Measurements from ENCODE around the gene GFAP. TPM values are rescaled to one million over a fixed set of nuclear protein-coding genes. Genes with fewer than 3 reads are reported as not detected.

The GFAP gene
- total RNA-seq, 2 experiments from 2014 or later = not detected

DNA sequence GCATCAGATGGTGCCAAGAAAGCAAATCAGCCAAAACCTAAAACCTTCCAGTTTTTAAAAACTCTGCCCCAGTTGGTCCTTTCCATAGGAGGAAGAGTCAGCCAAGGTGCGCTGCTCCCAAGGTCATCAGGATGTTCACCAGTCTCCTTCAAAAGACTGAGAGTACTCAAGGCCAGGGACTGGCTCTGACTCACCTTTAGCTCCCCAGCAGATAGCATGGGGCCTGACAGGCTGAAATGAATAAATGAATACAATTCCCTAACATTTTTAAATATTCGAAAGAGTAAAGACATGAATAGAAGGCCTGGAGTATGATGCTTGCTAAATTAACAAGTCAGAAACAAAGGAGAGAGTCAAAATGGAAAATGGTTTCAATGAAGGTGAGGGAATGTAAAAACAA is 35.2 kb downstream of the GFAP start:
- Mint-ChIP-seq H3K4me1 (ENCODE audit: low read depth) (no peaks in the 10 kb centered on the region), H3K27me3 (no peaks in the 10 kb centered on the region), H3K27ac (no peak overlapping the region), H3K4me3 (no peak overlapping the region), H3K9me3 (no peaks in the 10 kb centered on the region), H3K36me3 (ENCODE audit: low read depth) (peaks cover 54% of the 10 kb centered on the region)
- ATAC-seq = no peak
- POLR2A ChIA-PET = interaction anchor here (1.4 kb wide), 1 partner anchor 11 kb away, joined by 5 read pairs; no protein-coding TSS in a partner anchor
- intact Hi-C loops (cut with micrococcal nuclease) = no loop called here
- CTCF ChIA-PET = interaction anchor here (1.1 to 5.0 kb wide), 5 partner anchors 9 to 106 kb away, joined by 3 to 35 read pairs (median 17); partner anchors contain the start of gene EFTUD2
- no peak for DNase-seq
- TF ChIP-seq, protein P1, sequence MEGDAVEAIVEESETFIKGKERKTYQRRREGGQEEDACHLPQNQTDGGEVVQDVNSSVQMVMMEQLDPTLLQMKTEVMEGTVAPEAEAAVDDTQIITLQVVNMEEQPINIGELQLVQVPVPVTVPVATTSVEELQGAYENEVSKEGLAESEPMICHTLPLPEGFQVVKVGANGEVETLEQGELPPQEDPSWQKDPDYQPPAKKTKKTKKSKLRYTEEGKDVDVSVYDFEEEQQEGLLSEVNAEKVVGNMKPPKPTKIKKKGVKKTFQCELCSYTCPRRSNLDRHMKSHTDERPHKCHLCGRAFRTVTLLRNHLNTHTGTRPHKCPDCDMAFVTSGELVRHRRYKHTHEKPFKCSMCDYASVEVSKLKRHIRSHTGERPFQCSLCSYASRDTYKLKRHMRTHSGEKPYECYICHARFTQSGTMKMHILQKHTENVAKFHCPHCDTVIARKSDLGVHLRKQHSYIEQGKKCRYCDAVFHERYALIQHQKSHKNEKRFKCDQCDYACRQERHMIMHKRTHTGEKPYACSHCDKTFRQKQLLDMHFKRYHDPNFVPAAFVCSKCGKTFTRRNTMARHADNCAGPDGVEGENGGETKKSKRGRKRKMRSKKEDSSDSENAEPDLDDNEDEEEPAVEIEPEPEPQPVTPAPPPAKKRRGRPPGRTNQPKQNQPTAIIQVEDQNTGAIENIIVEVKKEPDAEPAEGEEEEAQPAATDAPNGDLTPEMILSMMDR (IDR thresholded peaks at IDR 0.05) = no peak

DNA sequence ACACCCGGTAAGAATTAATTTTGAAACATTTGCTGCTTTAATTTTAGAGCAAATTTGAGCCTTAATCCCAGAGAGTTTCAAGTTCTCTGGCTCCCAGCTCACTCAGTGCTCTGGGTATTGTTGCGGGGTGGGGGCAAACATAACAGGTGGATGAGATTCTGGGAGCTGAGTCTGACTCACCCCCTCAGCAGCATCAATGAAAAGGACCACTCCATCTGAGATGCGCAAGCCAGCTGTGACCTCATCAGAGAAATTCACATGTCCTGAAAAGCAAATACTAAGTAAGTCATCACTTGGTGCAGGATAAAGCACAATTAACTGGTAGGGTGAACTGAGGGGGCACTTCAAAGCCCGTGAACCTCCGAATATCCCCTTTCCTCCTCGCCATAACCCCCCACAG is 35.9 kb downstream of the GFAP start:
- intact Hi-C loops (cut with micrococcal nuclease) = no loop called here
- TF ChIP-seq, protein P1 (IDR thresholded peaks at IDR 0.05) = no peak
- no peak for DNase-seq
- H3K27me3 Mint-ChIP-seq = no peaks in the 10 kb centered on the region
- no peak for ATAC-seq
- H3K4me1 Mint-ChIP-seq (ENCODE audit: low read depth) = no peaks in the 10 kb centered on the region
- H3K4me3 Mint-ChIP-seq = no peak overlapping the region
- no peak overlapping the region for H3K27ac Mint-ChIP-seq
- CTCF ChIA-PET = interaction anchor here (0.8 to 5.0 kb wide), 15 partner anchors 9 to 105 kb away, joined by 3 to 35 read pairs (median 8); partner anchors contain the start of gene EFTUD2
- no peaks in the 10 kb centered on the region for H3K9me3 Mint-ChIP-seq
- POLR2A ChIA-PET = interaction anchor here (0.6 to 1.4 kb wide), 4 partner anchors 8 to 509 kb away, joined by 3 to 5 read pairs (median 4); no protein-coding TSS in a partner anchor
- H3K36me3 Mint-ChIP-seq (ENCODE audit: low read depth) = peaks cover 48% of the 10 kb centered on the region

DNA sequence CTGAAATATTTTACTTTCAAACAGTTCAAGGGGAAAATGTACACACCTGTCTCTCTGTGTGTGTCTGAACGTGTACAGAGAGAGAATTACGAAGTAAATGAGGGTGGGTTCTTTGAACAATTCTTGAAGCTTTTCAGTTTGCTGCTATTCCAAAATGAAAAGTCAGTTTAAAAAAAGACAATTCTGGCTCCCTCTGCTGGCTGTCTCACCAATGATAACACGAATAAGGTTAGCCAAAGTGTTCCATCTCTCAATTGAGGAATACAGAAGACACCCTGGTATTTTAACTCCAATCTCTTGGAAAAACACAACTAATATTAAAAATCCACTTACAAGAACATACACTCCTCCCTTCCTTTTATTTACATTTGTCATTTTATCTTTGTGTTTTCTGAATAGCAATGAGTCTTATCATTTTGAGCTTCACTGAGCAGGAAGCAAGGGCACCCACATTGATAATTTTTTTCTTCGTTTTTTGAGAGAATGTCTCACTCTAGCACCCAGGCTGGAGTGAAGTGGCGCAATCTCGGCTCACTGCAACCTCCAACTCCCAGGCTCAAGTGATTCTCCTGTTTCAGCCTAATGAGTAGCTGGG is 36.6 kb downstream of the GFAP start:
- H3K27ac Mint-ChIP-seq = no peak overlapping the region
- POLR2A ChIA-PET = interaction anchor here (0.6 to 1.4 kb wide), 6 partner anchors 8 to 508 kb away, joined by 3 to 5 read pairs (median 3); partner anchors contain the start of gene EFTUD2

DNA sequence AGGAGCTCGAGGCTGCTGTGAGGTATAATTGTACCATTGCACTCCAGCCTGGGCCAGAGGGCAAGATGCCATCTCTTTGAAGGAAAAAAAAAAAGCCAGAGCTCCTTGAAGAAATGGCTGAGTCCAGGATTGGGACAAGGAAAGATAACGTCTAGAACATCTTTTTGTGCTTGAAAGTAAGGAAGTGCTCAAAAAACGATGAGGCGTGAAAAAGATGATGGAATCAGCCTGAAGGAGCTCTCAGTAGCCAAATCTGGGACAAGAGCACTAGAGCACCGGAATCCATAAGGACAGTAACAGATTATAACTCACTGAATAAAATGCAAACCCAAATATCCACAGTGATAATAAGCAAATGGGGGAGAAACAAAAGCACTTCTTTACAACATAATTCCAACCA is 38.2 kb downstream of the GFAP start:
- ATAC-seq = no peak
- intact Hi-C loops (cut with micrococcal nuclease) = no loop called here

More for the DNA sequence above, 36.6 kb downstream of the GFAP start:
- H3K27me3 Mint-ChIP-seq = no peaks in the 10 kb centered on the region
- TF ChIP-seq, protein P1 (IDR thresholded peaks at IDR 0.05) = peak; percentile 49
- ATAC-seq (no peak), DNase-seq (peak; percentile 48)
- no peaks in the 10 kb centered on the region for H3K9me3 Mint-ChIP-seq
- no peak overlapping the region for H3K4me3 Mint-ChIP-seq
- intact Hi-C loops (cut with micrococcal nuclease) = no loop called here
- peaks cover 47% of the 10 kb centered on the region for H3K36me3 Mint-ChIP-seq (ENCODE audit: low read depth)
- H3K4me1 Mint-ChIP-seq (ENCODE audit: low read depth) = no peaks in the 10 kb centered on the region
- CTCF ChIA-PET = interaction anchor here (0.6 to 5.0 kb wide), 23 partner anchors 9 to 248 kb away, joined by 3 to 35 read pairs (median 4); partner anchors contain the start of gene EFTUD2

More for the DNA sequence above, 38.2 kb downstream of the GFAP start:
- TF ChIP-seq, protein P1 (IDR thresholded peaks at IDR 0.05) = no peak
- H3K27ac Mint-ChIP-seq = no peak overlapping the region
- H3K27me3 Mint-ChIP-seq = no peaks in the 10 kb centered on the region
- no peaks in the 10 kb centered on the region for H3K4me1 Mint-ChIP-seq (ENCODE audit: low read depth)
- DNase-seq = no peak
- POLR2A ChIA-PET = interaction anchor here (0.5 to 1.3 kb wide), 4 partner anchors 9 to 206 kb away, joined by 3 to 6 read pairs (median 4); no protein-coding TSS in a partner anchor
- no peaks in the 10 kb centered on the region for H3K9me3 Mint-ChIP-seq
- no peak overlapping the region for H3K4me3 Mint-ChIP-seq
- H3K36me3 Mint-ChIP-seq (ENCODE audit: low read depth) = peaks cover 43% of the 10 kb centered on the region
- CTCF ChIA-PET = interaction anchor here (0.9 to 5.0 kb wide), 7 partner anchors 13 to 103 kb away, joined by 3 to 35 read pairs (median 4); no protein-coding TSS in a partner anchor
